ENCODE data around the gene COPS3.
A peak's percentile ranks its signal among the peaks of the same experiment; 100 is the strongest.
"Not testable (repeated sequence)": the region's sequence is repeated elsewhere in the genome, so short reads cannot be mapped to it uniquely, and the experiment has no call there.

Gene COPS3

DNA sequence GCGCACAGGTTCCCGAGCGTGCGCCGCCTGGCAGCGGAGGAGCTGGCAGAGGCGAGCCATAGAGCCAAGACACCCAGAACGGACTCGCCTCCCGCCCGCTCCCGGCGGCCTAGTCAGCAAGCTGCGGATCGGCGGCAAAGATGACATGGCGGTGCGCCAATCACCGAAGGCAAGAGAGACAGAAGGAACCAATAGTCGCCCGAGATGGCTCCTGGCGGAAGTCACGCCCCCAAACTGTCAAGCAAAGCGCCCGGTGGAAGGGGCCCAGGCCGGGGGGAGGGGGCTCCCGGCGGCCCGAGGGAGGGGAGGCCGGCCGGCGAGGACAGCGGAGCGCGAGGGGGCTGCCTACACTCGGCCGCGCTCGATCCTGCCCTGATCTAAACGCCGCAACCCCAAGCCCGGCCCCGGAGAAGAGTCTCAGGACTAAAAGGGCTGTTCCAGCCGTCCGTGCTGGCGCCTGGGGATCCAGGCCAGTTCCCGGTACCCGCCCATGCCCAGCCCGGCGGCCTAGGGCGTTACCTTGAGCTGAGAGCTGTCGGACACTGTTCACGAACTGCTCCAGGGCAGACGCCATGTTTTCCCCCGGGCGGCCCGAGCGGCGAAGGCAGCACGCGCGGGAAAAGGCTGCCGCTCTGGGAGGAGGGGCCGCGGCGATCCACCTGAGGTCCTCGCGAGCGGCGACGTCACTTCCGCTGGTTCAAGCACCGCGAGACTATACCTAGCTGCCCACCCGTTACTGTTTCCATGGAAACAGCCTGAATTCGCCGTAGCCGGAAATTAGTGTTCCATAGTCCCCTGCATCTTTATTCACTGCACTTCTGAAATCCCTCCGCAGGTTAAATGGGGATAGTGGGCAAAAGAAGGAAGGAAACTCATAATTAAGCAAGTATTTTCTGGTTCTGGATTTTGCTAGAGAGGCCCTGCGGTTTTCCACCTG is at the start of gene COPS3:
COPS3 (minus strand) TSS at position 634 of the 937 bp plus-strand sequence; CDS start at position 574, 60 bp downstream.
- peak; percentile 94 for DNase-seq

DNA sequence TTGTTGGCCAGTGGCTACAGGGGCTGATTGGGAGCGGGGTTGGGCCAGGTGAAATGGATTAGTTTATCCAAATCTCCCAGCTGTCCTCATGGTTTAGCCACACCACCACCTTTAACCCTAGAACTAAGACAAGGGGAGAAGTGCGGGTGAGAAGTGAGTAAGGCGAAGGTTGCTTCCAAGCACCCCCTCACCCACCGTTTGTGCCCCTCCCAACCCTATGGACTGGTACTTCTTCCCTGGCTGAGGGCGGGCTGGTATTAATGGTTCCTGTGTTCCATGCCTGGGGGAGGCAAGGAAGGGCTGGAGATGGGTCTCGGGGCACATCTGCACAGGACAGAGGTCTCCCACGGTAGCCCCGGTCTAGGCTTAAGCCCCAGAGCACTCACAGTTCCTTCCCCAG is 47.2 kb upstream of the COPS3 start:
- DNase-seq = no peak

DNA sequence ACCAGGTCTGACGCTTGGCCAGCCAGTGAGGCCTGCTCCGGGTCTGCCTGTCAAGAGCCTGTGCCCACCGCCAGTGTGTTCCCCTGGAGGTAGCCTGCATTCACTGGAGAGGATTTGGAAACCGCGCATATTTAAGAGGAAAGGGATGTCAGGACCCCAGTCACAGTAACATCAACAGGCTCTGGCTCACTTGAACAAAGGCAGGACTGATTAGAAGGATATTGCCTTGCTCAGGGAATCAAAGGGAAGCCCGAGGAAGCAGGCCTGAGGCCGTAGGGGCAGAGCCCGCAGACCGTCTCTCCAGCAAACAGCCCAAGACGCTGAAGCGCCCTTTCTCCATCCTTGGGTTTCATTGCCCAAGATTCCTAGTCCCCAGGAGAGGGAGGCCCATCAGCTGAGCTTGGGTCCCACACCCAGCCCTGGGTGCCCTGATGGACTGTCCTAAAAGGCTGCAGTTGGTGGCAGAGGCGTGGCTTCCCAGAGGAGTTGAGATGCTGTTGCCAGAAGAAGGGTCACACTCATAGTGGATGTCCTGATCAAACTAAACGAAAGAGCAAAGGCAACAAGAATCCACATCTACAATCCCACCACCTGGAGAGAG is 45.3 kb upstream of the COPS3 start:
- DNase-seq = no peak

DNA sequence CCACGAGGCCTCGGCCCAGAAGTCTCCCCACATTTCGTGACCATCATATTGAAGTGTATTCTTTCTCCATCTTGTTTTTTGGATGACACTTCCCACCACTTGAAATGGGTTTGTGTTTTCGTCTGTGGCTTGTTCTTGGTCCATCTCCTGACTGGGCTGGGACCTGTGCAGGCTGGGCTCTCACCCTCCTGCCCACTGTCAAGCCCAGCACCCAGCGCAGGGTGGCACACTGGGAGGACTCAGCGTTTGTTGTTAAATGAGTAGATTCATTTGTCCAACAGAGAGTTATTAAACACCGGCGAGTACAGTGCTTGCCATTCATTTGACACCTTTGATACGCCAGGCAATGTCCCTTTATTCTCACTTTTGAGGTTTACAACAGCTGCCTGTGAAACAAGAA is 44.8 kb upstream of the COPS3 start:
- no peak for DNase-seq

DNA sequence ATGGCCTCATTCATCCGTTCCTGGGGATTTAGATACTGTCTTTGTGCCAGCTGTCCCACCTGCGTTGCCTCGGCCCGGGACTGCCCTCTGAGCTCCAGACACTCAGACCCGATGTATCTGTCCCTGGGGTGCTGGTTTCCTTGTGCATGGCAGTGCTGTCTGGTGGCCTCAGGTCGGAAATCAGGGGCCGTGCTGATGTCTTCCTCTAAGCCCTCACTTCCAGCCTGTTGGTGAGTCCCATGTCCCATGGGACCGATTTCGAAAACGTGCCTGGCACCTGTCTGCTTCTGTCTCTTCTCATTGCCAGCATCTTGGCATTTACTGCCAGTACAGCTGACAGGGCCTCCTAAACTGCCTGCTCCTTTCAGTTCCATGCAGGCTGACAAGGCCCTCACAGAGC is 44.2 kb upstream of the COPS3 start:
- no peak for DNase-seq

DNA sequence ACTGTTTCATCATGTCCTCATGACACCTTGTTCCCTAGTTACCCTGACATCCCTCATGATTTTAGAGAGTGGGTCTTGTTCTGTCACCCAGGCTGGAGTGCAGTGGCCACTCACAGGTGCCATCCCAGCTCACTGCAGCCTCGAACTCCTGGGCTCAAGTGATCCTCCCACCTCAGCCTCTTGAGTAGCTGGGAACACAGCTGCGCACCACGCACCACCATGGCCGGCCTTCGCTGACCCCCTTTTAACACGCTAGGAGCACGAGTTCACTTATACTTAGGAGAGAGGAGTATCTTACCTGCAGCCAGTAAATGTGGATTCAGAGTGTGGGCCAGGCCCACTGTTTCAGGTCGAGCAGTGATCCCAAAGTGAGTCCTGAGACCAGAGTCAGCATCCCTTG is 43.6 kb upstream of the COPS3 start:
- no peak for DNase-seq

DNA sequence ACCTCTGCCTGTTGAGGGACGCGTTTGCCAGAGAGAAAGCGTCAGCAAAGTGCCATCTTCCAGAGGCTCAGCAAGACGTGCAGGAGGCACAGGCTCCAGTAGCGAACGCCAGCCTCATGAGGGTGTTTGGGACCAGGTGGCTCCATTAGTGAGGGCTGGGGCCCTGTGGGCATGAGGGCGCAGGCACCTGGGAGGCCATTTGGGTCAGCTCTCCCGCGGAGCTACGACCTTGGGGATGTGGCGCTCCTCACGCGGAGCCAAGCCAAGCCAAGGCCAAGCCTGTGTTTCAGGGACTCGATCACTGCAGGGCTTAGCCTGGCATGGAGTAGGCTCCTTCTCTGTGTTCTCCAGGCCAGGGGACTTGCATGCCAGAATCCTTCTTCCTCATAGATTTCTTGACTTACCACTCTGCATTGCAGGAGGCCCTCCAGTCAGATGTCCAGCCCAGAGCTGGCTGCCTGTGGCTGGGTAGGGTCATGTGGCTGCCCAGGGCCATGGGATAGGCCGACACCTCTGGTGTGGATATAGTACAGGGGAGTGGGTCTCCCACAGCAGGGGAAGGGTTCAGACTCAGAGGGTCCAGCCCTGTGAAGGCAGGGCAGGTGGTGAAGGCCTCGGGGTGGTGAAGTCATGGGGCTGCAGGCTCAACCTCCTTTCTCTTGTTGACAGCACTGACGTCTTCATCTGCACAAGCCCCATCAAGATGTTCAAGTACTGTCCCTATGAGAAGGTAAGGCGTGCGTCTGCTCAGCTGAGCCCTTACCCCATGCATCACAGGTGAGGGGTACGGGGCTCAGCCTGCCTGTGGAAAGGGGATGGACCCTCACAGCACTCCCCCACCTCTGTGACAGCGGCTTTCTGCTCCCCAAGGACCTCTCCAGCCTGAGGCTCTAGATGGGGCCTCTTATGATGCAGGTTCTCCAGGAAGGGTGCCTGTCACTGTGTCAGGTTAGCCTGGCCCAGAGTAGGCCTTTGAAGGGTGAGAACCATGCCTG is 41.8 kb upstream of the COPS3 start:
- DNase-seq = no peak

DNA sequence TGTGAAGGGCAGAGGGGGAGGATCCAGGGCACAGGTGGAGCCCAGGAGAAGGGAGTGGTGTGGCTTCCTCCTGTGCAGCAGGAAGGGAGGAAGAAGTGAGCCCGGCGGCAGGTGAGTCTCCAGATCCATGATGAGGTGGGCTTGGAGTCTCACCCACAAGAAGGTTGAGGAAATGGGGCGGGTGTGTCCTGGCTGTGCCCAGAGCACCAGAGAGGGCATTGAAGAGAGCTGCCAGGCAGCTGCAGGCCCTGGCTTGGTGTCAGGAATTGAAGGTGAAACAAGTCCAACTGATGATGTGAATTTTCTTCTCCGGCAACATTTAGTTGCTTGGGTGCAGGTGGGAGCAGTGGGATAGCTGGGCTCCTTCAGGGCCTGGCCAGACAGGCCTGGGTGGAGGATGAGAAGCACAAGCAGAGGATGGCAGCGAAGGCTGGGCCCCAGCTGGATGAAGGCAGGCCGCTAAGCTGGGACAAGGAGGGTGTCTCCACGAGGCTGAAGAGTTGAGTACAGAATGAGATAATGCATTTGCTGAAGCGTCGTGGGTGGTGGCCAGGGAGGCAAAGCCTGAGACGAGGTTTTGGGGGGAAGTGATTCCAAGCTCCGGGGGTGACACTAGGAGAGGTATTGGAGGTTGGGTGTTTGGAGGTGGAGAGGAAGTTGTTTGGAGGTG is 40.4 kb upstream of the COPS3 start:
- DNase-seq = no peak

DNA sequence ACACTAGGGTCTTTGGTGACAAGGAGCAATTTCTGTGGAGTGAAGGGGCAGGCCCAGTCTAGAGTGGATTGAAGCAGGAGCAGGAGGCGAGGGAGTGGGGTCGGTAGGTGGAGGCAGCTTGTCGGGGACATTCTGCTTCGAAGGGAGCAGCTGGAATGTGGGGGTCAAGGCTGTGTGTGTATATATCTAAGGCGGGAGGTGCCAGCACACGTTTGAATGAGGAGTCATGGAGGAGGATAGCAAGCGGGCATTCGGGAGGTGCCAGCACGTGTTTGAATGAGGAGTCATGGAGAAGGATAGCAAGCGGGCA is 39.8 kb upstream of the COPS3 start:
- no peak for DNase-seq

DNA sequence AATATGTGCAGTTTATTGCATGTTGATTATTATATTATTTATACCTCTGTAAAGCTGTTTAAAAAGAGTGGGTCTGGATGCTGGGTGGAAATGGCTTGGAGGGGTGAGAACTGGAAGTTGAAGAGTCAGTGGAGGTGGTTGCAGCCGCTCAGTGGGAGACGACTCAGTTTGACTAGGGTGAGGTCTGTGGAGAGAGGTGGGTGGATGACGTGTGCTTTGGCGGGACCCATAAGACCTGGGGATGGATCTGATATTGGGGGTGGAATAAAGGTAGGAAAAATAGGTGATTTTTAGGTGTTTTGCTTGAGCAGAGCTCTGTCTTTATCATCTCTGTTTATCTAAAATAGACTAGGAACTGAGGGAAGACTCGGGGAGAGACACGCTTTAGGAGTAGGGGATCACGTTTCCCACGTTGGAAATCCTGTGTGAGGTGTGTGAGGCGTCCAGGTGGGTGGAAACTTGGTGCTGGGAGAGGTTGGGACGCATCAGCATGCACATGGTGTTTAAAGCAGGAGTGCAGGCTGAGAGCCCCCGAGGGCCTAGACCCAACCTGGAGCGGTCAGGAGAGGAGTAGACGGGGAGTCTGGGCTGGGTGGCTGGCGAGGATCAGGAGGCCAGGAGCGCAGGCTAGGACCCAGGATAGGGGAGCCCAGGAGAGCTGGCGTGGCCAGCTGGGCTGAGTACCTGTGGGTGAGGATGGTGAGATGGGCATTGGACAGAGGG is 39.3 kb upstream of the COPS3 start:
- DNase-seq = no peak

DNA sequence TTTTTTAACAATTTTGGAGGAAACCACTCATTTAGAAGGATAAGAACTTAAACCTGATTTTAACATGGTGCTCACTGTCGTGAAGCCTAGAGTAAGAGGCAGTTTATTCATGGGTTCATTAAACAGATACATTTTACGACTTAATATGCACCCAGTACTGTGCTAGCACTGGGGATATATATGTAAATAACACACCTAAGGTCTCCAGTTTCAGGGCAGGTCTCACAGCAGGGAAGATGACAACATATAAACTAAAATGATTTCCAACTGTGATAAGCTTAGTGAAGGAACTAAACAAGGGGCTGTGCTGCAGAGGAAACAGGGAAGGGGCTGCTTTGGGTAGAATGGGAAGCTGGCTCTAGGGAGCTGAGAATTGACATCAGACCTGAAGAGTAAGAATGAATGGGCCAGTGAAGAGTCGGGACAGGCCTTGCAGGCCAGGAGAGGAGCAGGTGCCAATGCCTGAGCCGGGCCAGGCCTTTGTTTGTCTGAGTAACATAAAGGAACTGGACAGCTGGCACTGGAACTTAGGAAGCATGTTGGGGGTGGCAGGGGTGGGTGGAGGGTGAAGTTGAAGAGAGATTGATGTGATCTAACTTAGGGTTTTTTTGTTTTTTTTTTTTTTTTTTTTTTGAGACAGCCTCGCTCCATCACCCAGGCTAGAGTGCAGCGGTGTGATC is 34.2 kb upstream of the COPS3 start:
- DNase-seq = peak; percentile 39

DNA sequence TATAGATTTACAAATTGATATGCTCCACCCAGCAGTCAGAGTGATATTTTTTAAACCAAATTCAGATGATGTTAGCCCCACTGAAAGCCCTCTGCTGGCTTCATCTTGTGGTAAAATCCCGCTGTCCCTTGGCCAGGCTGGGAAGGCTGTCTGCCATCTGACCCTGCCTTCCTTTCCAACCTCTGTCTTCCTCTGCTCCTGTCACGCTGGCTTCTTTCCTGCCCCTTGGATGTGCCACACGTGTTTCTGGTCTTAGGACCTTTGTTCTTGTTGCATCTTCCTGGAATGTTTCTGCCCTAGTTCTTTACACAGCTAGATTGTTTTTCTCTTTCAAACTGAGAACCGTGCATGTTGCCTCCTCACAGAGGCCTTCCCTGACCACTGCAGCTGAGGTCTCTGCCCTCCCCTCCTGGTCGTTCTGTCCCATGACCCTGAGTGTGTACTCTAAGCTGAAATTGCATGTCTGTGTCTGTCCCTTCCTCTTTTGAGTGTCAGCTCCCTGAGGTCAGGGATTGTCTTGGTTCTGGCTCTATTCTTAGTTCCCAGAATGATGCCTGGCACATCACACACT is 33.5 kb upstream of the COPS3 start:
- no peak for DNase-seq

DNA sequence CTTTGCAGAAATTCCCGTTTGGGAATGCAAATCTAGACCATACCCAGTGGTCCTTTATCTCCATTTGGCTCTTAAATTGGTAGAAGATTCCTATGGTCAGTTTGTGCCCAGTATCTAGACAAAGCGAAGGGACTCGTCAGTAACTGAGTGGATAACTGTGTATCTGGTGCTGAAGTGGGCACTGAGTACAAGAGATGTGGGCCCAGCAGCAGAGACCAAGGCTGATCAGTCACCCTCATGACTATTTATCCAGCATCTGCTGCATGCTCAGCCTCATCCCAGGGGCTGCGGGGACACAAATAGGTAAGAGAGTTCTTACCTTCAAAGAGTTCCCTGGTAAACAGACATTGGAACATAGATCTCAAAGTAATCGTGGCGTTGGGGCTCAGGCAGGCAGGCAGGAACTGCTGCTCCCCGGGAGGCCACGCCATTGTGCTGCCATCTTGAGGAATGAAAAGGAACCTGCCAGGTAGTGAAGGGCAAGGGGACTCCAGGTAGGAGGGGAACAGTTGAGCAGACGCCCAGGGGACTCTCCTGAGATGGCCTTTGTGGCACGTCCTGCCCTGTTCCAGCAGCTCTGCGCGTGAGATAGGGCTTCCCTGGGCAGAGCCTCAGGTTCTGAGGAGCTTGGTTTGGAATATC is 32.4 kb upstream of the COPS3 start:
- peak; percentile 39 for DNase-seq

DNA sequence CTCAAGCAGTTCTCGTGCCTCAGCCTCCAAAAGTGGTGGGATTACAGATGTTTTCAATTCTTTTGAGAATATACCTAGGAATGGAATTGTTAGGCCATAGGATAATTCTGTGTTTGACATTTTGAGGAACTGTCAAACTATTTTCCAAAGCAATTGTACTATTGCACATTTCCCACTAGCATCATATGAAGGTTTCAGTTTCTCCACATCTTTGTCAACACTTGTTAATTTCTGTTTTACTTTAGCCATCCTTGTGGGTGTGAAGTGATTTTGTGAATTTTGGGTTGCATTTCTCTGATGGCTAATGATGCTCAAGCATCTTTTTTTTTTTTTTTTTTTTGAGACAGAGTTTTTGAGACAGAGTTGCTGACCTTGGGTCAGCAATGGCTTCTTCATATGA is 28.3 kb upstream of the COPS3 start:
- DNase-seq = no peak

DNA sequence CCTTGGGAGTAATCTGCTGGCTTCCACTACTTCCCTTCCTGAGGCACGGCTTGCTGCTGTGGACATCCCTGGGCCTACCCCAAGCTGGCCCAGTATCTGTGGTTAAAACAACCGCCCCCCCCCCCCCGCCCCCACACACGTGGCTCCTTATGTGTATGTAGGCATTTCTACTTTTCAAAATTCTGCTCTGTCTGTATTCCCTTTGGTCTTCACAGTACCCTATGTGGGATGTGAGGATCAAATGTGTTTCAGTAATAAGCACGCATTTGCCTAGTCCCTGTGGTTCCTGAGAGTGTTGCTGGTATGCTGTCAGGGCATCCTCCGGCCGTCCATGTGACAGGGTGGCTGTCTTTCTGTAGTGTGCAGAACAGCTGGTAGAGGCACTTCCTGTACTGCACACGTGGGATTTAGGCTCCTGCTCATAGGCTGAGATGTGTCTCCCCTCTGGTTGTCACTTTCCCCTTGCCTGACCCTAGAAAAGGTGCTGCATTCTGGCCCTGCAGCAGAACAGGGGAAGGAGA is 24.3 kb upstream of the COPS3 start:
- DNase-seq = peak; percentile 49

DNA sequence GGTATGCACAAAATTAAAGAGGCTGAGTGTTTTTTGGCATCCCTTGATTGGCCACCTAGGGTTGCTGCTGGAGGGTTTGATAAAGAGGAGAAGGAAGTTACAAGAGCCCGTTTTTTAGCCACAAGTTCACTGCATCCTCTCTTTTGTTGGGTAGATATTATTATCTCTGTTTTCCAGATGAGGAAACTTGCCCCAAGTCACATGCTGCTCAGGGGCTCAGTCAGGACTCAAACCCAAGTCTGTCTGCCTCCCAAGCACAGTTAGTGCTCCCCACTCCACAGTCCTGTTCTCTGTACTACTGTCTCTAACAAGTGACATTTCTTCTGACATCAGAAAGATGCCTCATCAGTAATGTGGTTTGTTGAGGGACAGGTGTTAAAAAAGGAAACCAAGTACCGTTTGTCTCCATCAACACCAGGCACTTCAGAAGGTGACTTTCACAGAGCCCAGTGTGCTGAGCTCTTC is 23.5 kb upstream of the COPS3 start:
- no peak for DNase-seq

DNA sequence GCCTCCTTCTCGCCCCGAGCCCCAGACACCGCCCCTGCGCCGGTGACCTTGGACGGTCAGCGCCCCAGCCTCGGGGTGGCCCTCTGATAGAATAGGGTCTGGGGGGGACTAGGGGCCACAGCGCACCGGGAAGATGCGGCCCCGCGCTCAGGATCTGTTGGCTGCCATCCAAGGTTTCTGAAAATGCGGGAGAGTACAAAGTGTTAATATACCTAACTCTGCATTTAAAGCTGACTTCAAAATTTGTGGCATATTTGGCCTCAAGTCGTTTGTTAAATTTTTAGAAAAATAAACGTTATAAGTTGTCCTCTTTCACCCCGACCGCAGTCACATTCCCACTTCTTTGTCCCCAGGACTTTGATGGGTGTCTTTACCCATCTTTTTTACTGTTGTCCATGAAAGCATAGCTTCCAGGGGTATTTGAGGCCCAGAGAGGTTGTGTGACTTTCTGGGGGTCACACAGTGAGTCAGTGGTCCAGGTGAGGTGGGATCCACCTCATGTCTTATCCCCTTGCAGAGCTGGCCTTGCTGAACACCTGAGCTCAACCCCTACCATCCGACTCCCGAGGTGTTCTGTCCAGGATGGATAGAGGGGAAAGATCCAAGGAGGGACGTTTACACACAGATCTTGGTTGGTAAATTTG is 22.9 kb upstream of the COPS3 start:
- DNase-seq = no peak

DNA sequence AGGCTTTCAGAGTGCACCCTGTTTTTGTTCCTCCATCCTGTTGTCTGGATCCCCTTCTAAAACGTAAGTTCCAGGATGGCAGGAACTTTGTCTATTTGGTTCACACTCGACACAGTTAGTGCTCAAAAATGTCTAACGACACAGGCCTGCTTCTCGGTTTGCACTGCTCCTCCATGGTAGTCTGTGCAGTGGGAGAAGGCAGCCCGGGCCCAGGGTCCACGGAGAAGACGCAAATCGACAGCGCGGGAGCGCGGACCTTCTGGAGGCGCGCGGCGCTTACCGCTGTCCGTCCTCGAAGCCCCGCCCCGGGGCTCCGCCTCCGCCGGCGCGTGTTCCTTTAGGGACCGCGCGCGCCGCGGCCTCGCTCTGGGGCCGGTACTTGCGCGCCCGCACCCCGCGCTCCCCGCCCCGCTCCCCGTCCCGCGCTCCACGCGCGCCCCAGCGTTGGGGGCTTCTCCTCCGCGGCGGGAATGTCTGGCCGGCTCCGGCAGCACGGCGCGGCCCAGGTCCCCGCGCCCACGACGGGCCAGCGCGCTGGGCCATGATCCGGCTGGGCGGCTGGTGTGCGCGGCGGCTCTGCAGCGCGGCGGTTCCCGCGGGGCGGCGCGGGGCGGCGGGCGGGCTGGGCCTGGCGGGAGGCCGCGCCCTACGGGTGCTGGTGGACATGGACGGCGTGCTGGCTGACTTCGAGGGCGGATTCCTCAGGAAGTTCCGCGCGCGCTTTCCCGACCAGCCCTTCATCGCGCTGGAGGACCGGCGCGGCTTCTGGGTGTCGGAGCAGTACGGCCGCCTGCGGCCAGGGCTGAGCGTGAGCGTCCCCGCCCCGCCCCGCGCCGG is 22.2 kb upstream of the COPS3 start, which contains the start of gene NT5M:
NT5M (plus strand) TSS at position 364 of the 837 bp plus-strand sequence; CDS start at position 542, 178 bp downstream.
- peak; percentile 84 for DNase-seq

DNA sequence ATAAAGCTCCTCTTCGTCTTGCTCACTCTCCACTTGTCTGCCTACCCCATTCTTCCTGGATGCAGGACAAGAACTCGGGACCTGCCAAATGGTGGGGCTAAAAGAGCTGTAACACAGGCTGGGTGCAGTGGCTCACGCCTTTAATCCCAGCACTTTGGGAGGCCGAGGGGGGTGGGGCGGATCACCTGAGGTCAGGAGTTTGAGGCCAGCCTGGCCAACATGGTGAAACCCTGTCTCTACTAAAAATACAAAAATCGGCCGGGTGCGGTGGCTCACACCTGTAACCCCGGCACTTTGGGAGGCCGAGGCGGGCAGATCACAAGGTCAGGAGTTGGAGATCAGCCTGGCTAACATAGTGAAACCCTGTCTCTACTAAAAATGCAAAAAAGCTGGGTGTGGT is 20.6 kb upstream of the COPS3 start:
- not testable (repeated sequence) for DNase-seq

Data from NCI-H510A (cell line).